GM12878 (cell line): ENCODE results near the gene XRRA1. TPM values are rescaled to one million over a fixed set of nuclear protein-coding genes. Genes with fewer than 3 reads are reported as not detected.

Experiments used
- ATAC-seq: fragments of 200-7000 bp; cut with Tn5 transposase; 3 replicates; pipeline ENCODE4 v1.9.1; 2020; ENCODE audit warnings: mild to moderate bottlenecking, moderate library complexity
- BruUV-seq: library from RNA; stranded (reverse); fragments of 400-500 nt; replicated peaks from 2 replicates; lab custom pipeline; 2021; lab: Mats Ljungman, UMichigan
- CTCF ChIA-PET: fragments of 300-600 bp; sonication (Branson Sonifier 250); formaldehyde crosslinking; extraction: SDS; loops from one replicate; lab custom pipeline; 2021; ENCODE audit warnings: inconsistent platforms; lab: Yijun Ruan, JAX
- POLR2A ChIA-PET: fragments of 350-600 bp; formaldehyde crosslinking; extraction: SDS; loops from one replicate; lab custom pipeline; 2021; ENCODE audit warnings: inconsistent platforms; lab: Charles Lee
- RAD21 ChIA-PET: fragments of 300-600 bp; sonication (Branson Sonifier 250); formaldehyde crosslinking; loops from one replicate; lab custom pipeline; 2023; ENCODE audit warnings: antibody characterized with exemption; ENCODE audit not compliant: unreplicated experiment; lab: Charles Lee
- SMC1A ChIA-PET: fragments of 300-600 bp; sonication (Branson Sonifier 250); formaldehyde crosslinking; loops from one replicate; lab custom pipeline; 2023; ENCODE audit not compliant: unreplicated experiment, uncharacterized antibody; lab: Charles Lee
- DNase-seq: peaks from one replicate; pipeline ENCODE4 v3.0.0-alpha.2; 2011; ENCODE audit warnings: low read depth, low spot score
- FAIRE-seq: peaks from 3 replicates; lab custom pipeline; 2011; peaks lifted over from hg19 to GRCh38; lab: Jason Lieb, UNC
- H2AFZ ChIP-seq: 2 replicates; pipeline ENCODE4 v1.6.0; 2011; ENCODE audit warnings: low read depth, low read length, control low read depth; ENCODE audit not compliant: control insufficient read depth
- H3K27ac ChIP-seq: 2 replicates; pipeline ENCODE4 v1.5.1; 2011; ENCODE audit warnings: control low read depth; ENCODE audit not compliant: control insufficient read depth, insufficient read depth
- H3K27me3 ChIP-seq, 2 experiments: replicated peaks in 1 of 2; 2 replicates each; pipeline versions ENCODE4 v1.6.0 to v1.6.1; 2011; ENCODE audit warnings: low read length in 1 of 2; ENCODE audit not compliant: control insufficient read depth in 2 of 2, insufficient read depth in 2 of 2
- H3K36me3 ChIP-seq, 2 experiments: 2 replicates each; pipeline ENCODE4 v1.5.1; 2011; ENCODE audit warnings: low read length in 1 of 2; ENCODE audit not compliant: control insufficient read depth in 2 of 2, insufficient read depth in 2 of 2
- H3K4me1 ChIP-seq: 2 replicates; pipeline ENCODE4 v1.6.1; 2011; ENCODE audit warnings: mild to moderate bottlenecking, low read length, moderate library complexity, mixed read lengths; ENCODE audit not compliant: control insufficient read depth, insufficient read depth
- H3K4me2 ChIP-seq: 2 replicates; pipeline ENCODE4 v1.6.0; 2011; ENCODE audit warnings: control low read depth; ENCODE audit not compliant: control insufficient read depth, insufficient read depth
- H3K4me3 ChIP-seq: fragments of 200-600 bp; sonication (generic); 2 replicates; pipeline ENCODE4 v1.5.1; 2016
- H3K79me2 ChIP-seq: 2 replicates; pipeline ENCODE4 v1.6.0; 2011; ENCODE audit warnings: low read length; ENCODE audit not compliant: control insufficient read depth, insufficient read depth
- H3K9ac ChIP-seq: 2 replicates; pipeline ENCODE4 v1.8.0; 2011; ENCODE audit warnings: low read length, control low read depth, mixed read lengths; ENCODE audit not compliant: control insufficient read depth, insufficient read depth
- H3K9me3 ChIP-seq: replicated peaks from 3 replicates; pipeline ENCODE4 v1.5.1; 2011; ENCODE audit warnings: mild to moderate bottlenecking, low read length; ENCODE audit not compliant: control insufficient read depth, insufficient read depth
- H4K20me1 ChIP-seq: 2 replicates; pipeline ENCODE4 v1.6.0; 2011; ENCODE audit not compliant: control insufficient read depth, insufficient read depth
- MAX ChIP-seq: IDR thresholded peaks from 2 replicates; pipeline ENCODE4 v1.6.1; 2012; ENCODE audit warnings: low read depth, low read length, improper control_type of control experiment
- MEF2A ChIP-seq: IDR thresholded peaks from 2 replicates; pipeline ENCODE4 v1.6.1; 2011; ENCODE audit warnings: low read depth, mild to moderate bottlenecking, low read length, moderate library complexity; ENCODE audit not compliant: insufficient read depth
- MEF2B ChIP-seq: fragments of 450-650 bp; IDR thresholded peaks from 2 replicates; pipeline ENCODE4 v1.6.1; 2018; ENCODE audit warnings: mild to moderate bottlenecking, moderate library complexity; ENCODE audit not compliant: partially characterized antibody, poor library complexity, severe bottlenecking
- NFIC ChIP-seq: IDR thresholded peaks from 2 replicates; pipeline ENCODE4 v1.6.1; 2012; ENCODE audit warnings: low read depth, mild to moderate bottlenecking, inconsistent platforms, low read length, moderate library complexity
- SKIL ChIP-seq: fragments of 450-650 bp; IDR thresholded peaks from 2 replicates; pipeline ENCODE4 v1.6.1; 2017; ENCODE audit warnings: mild to moderate bottlenecking, low read depth, inconsistent platforms; ENCODE audit not compliant: poor library complexity, severe bottlenecking
- ZBED1 ChIP-seq: IDR thresholded peaks from 2 replicates; pipeline ENCODE4 v1.6.1; 2016; ENCODE audit warnings: borderline replicate concordance
- WGBS: methylation state at CpG from one replicate; pipeline ENCODE4 v1.1.6; 2016; ENCODE audit warnings: low lambda C conversion rate; ENCODE audit not compliant: insufficient replicate concordance, insufficient coverage; ENCODE audit errors: missing lambda C conversion rate; 5-methylcytosine and 5-hydroxymethylcytosine counted together
- in situ Hi-C: fragments of 300-500 bp; cut with MboI; formaldehyde crosslinking; loops from 9 replicates; pipeline ENCODE4 v1.14.3; 2018; ENCODE audit warnings: mixed read lengths
- intact Hi-C: fragments of 100-400 bp; cut with micrococcal nuclease; formaldehyde crosslinking; loops from one replicate; pipeline ENCODE4 v1.14.2; 2022; ENCODE audit not compliant: unreplicated experiment
- polyA plus RNA-seq, 11 experiments: library from polyadenylated mRNA; depleted of rRNA in 4 of 11; unstranded in 6 of 11; stranded (reverse) in 5 of 11; fragments of >200 nt; fragmentation: Nextera tagmentation in 4 of 11; fragmentation: Illumina TruSeq in 1 of 11; extraction: Ambion mirVana in 4 of 11; extraction: Trizol in 1 of 11; gene quantifications; 1 replicate in 1 of 11; 2 replicates in 10 of 11; pipeline versions ENCODE4 v1.2.1 to v1.2.3, GENCODE V29; 2011 to 2016; ENCODE audit warnings: inconsistent platforms in 2 of 11, missing spikeins in 2 of 11, low read depth in 1 of 11
- total RNA-seq, 4 experiments: library from RNA; depleted of rRNA in 3 of 4; stranded (reverse); fragments of >200 nt in 3 of 4; fragmentation: Illumina TruSeq in 1 of 4; extraction: Trizol in 1 of 4; gene quantifications; 2 replicates each; pipeline versions ENCODE4 v1.2.1 to v1.2.3, GENCODE V29; 2013 to 2021

XRRA1 gene
- total and polyA plus RNA-seq, 10 of the 15 experiments (the other 5 are each of a cell fraction or from before 2014, with no cell fraction given): 2.5 to 8.8 (median 4.6) TPM

- ChIA-PET CTCF (interaction anchor here (1.5 to 1.6 kb wide), 2 partner anchors 21 to 72 kb away, joined by 4 to 8 read pairs; no protein-coding TSS in a partner anchor), POLR2A (interaction anchor here (1.1 to 1.4 kb wide), 2 partner anchors 10 to 42 kb away, joined by 3 to 5 read pairs; no protein-coding TSS in a partner anchor), RAD21 (interaction anchor here (1.1 to 2.5 kb wide), 5 partner anchors 9 to 297 kb away, joined by 3 to 10 read pairs (median 4); partner anchors contain the start of gene NEU3), SMC1A (interaction anchor here (0.6 to 1.5 kb wide), 5 partner anchors 9 to 150 kb away, joined by 3 to 5 read pairs (median 3); no protein-coding TSS in a partner anchor)
- H3K27ac ChIP-seq: peak overlapping the region; percentile 92
- H3K9me3 ChIP-seq: no peaks in the 10 kb centered on the region; the same call in 2 of the 3 replicates
- 0% methylated on average over 8 of the region's 8 CpGs for WGBS
- ATAC-seq: peak; percentile 5
- in situ Hi-C loops (no loop called here), intact Hi-C loops (no loop called here)
- FAIRE-seq: no peak
- no peaks in the 10 kb centered on the region for H3K27me3 ChIP-seq
- peaks cover 0 to 6% of the 10 kb centered on the region in 2 experiments; a peak in 2 of 4 replicates for H3K36me3 ChIP-seq
- no TSS peak for BruUV-seq
- peak overlapping the region; percentile 44 for H3K9ac ChIP-seq
- peak overlapping the region; percentile 88 for H3K4me3 ChIP-seq
- TF ChIP-seq MAX (no peak), NFIC (0 out of 2 replicates have a peak, but pooled peaks have one; percentile 15), MEF2B (peak; percentile 34), MEF2A (peak; percentile 65; the same call in 1 of the 2 replicates), ZBED1 (no peak), SKIL (no peak)
- H3K79me2 ChIP-seq: peaks cover 79% of the 10 kb centered on the region
- H2AFZ ChIP-seq: no peak overlapping the region
- peak overlapping the region; percentile 91 for H3K4me2 ChIP-seq
- peaks cover 23% of the 10 kb centered on the region for H3K4me1 ChIP-seq
- no peak for DNase-seq
- H4K20me1 ChIP-seq: peaks cover 3% of the 10 kb centered on the region; the same call in 1 of the 2 replicates
Observed at GRCh38 chr11:74951226-74951625, 2.3 kb upstream of the XRRA1 start.
